ENCODE data around the gene SLC2A13. TPM values are rescaled to one million over a fixed set of nuclear protein-coding genes. Genes with fewer than 3 reads are reported as not detected.
A peak's percentile ranks its signal among the peaks of the same experiment; 100 is the strongest.

Gene SLC2A13
- total RNA-seq, 4 donors from 2014 or later: 9.1 to 63.4 (median 33.1) TPM

GRCh38 chr12:40107803-40108620 lies 2.1 kb upstream of the SLC2A13 start:
- H3K4me1 ChIP-seq: peaks cover 3 to 21% (median 7%) of the 10 kb centered on the region in 4 donors
- H3K27ac ChIP-seq: no peak overlapping the region
- DNase-seq: peak in 1 of 3 donors; percentile 35
- no peaks in the 10 kb centered on the region for H3K27me3 ChIP-seq
- peak overlapping the region in 3 of 4 donors; percentile 10 to 98 (median 33) for H3K4me3 ChIP-seq
- no peaks in the 10 kb centered on the region for H3K36me3 ChIP-seq
- H3K9me3 ChIP-seq: no peaks in the 10 kb centered on the region
- TF ChIP-seq POLR2A (IDR thresholded peaks at IDR 0.05): no peak

- TF ChIP-seq CTCF (IDR thresholded peaks at IDR 0.05): peak; percentile 87 to 94 (median 90)
- TF ChIP-seq POLR2A (IDR thresholded peaks at IDR 0.05): no peak
- no peaks in the 10 kb centered on the region for H3K36me3 ChIP-seq
- no peaks in the 10 kb centered on the region for H3K9me3 ChIP-seq
- H3K4me1 ChIP-seq: peaks cover 3 to 21% (median 7%) of the 10 kb centered on the region in 4 donors
- DNase-seq: peak; percentile 90 to 97 (median 97)
- no peaks in the 10 kb centered on the region for H3K27me3 ChIP-seq
- peak overlapping the region; percentile 20 to 92 (median 86) for H3K27ac ChIP-seq
- H3K4me3 ChIP-seq: peak overlapping the region; percentile 33 to 98 (median 88)
These were observed 1.4 kb upstream of the SLC2A13 start for GRCh38 chr12:40107098-40107802.

- Histone ChIP-seq H3K9me3 (no peaks in the 10 kb centered on the region), H3K27ac (peak overlapping the region in 3 of 4 donors; percentile 86 to 92 (median 87)), H3K36me3 (no peaks in the 10 kb centered on the region), H3K27me3 (no peaks in the 10 kb centered on the region), H3K4me1 (peaks cover 3 to 21% (median 7%) of the 10 kb centered on the region in 4 donors), H3K4me3 (peak overlapping the region; percentile 33 to 98 (median 88))
- no peak for TF ChIP-seq CTCF (IDR thresholded peaks at IDR 0.05)
- no peak for TF ChIP-seq POLR2A (IDR thresholded peaks at IDR 0.05)
- DNase-seq: no peak
These were observed 774 bp upstream of the SLC2A13 start for GRCh38 chr12:40106655-40107054.

- H3K4me1 ChIP-seq: peaks cover 3 to 21% (median 7%) of the 10 kb centered on the region in 4 donors
- H3K36me3 ChIP-seq: no peaks in the 10 kb centered on the region
- H3K27ac ChIP-seq: peak overlapping the region; percentile 86 to 92 (median 88)
- no peaks in the 10 kb centered on the region for H3K27me3 ChIP-seq
- TF ChIP-seq POLR2A (IDR thresholded peaks at IDR 0.05): no peak
- TF ChIP-seq CTCF (IDR thresholded peaks at IDR 0.05): no peak
- H3K4me3 ChIP-seq: peak overlapping the region; percentile 87 to 100 (median 93)
- DNase-seq: no peak
- H3K9me3 ChIP-seq: no peaks in the 10 kb centered on the region
These were observed 287 bp upstream of the SLC2A13 start for GRCh38 chr12:40106202-40106533.

- H3K27ac ChIP-seq: peak overlapping the region; percentile 86 to 92 (median 88)
- no peaks in the 10 kb centered on the region for H3K9me3 ChIP-seq
- TF ChIP-seq CTCF (IDR thresholded peaks at IDR 0.05): peak in 2 of 6 experiments; percentile 1 to 6
- no peak for TF ChIP-seq POLR2A (IDR thresholded peaks at IDR 0.05)
- DNase-seq: peak in 1 of 3 donors; percentile 77
- peak overlapping the region; percentile 87 to 100 (median 93) for H3K4me3 ChIP-seq
- no peaks in the 10 kb centered on the region for H3K36me3 ChIP-seq
- H3K4me1 ChIP-seq: peaks cover 3 to 21% (median 7%) of the 10 kb centered on the region in 4 donors
- no peaks in the 10 kb centered on the region for H3K27me3 ChIP-seq
These were observed 691 bp downstream of the SLC2A13 start for GRCh38 chr12:40105265-40105514.
